H1 (cell line): ENCODE data around the gene UMOD. TPM values are rescaled to one million over a fixed set of nuclear protein-coding genes. Genes with fewer than 3 reads are reported as not detected.

Experiments
- CTCF ChIA-PET: fragments of 300-600 bp; sonication (Branson Sonifier 250); formaldehyde crosslinking; loops from one replicate; lab custom pipeline; 2021; ENCODE audit not compliant: partially characterized antibody; lab: Charles Lee
- POLR2A ChIA-PET: fragments of 300-600 bp; sonication (Branson Sonifier 250); formaldehyde crosslinking; loops from one replicate; lab custom pipeline; 2021; ENCODE audit warnings: inconsistent platforms; ENCODE audit not compliant: partially characterized antibody; lab: Charles Lee
- DNase-seq, 2 experiments: peaks; one replicate each; pipeline versions ENCODE4 v3.0.0 to v3.0.0-alpha.2; 2010 to 2022; ENCODE audit warnings: low spot score in 2 of 2, low read depth in 1 of 2, mixed read lengths in 1 of 2
- FAIRE-seq: peaks from 2 replicates; lab custom pipeline; 2011; peaks lifted over from hg19 to GRCh38; lab: Jason Lieb, UNC
- H2AFZ ChIP-seq: 2 replicates; pipeline ENCODE4 v1.8.1; 2012; ENCODE audit warnings: low read length, inconsistent platforms
- H2AK5ac ChIP-seq: 2 replicates; pipeline ENCODE4 v1.6.1; 2013; ENCODE audit warnings: low read depth, low read length
- H2BK120ac ChIP-seq: replicated peaks from 2 replicates; pipeline ENCODE3; 2013; ENCODE audit warnings: low read depth, low read length, inconsistent platforms
- H2BK12ac ChIP-seq: 2 replicates; pipeline ENCODE4 v1.6.1; 2013; ENCODE audit warnings: low read depth, low read length
- H2BK15ac ChIP-seq: 2 replicates; pipeline ENCODE4 v1.6.1; 2013; ENCODE audit warnings: low read length
- H2BK20ac ChIP-seq: 2 replicates; pipeline ENCODE4 v1.6.1; 2013; ENCODE audit warnings: low read length
- H2BK5ac ChIP-seq: 2 replicates; pipeline ENCODE4 v1.6.1; 2013; ENCODE audit warnings: low read depth, low read length
- H3K14ac ChIP-seq: 2 replicates; pipeline ENCODE4 v1.6.1; 2013; ENCODE audit warnings: inconsistent platforms; ENCODE audit not compliant: insufficient read length
- H3K18ac ChIP-seq: 2 replicates; pipeline ENCODE4 v1.6.1; 2013; ENCODE audit warnings: low read length; ENCODE audit errors: extremely low read depth
- H3K23ac ChIP-seq: 2 replicates; pipeline ENCODE4 v1.6.1; 2013; ENCODE audit warnings: inconsistent platforms; ENCODE audit not compliant: insufficient read length
- H3K23me2 ChIP-seq: 2 replicates; pipeline ENCODE4 v1.6.1; 2013; ENCODE audit warnings: low read depth, low read length
- H3K27ac ChIP-seq: 2 replicates; pipeline ENCODE4 v1.6.1; 2011; ENCODE audit warnings: low read depth, low read length, inconsistent platforms
- H3K27me3 ChIP-seq, 4 experiments: replicated peaks in 1 of 4; 1 replicate in 1 of 4; 2 replicates in 3 of 4; pipeline versions ENCODE4 v1.6.1 to v1.8.1; 2011 to 2013; ENCODE audit warnings: low read length in 3 of 4, mild to moderate bottlenecking in 3 of 4, inconsistent platforms in 2 of 4, mixed read lengths in 2 of 4, moderate library complexity in 1 of 4; ENCODE audit not compliant: control insufficient read depth in 3 of 4, insufficient read depth in 3 of 4; ENCODE audit errors: extremely low read depth in 1 of 4
- H3K36me3 ChIP-seq, 4 experiments: 2 replicates each; pipeline versions ENCODE4 v1.6.1 to v1.8.1; 2011 to 2013; ENCODE audit warnings: mild to moderate bottlenecking in 4 of 4, low read length in 3 of 4, moderate library complexity in 2 of 4, control low read depth in 1 of 4, inconsistent platforms in 1 of 4; ENCODE audit not compliant: insufficient read depth in 4 of 4, control insufficient read depth in 2 of 4
- H3K4ac ChIP-seq: replicated peaks from 2 replicates; pipeline ENCODE3; 2013; ENCODE audit warnings: low read length, low read depth, mixed read lengths, inconsistent platforms; ENCODE audit not compliant: insufficient read length
- H3K4me1 ChIP-seq, 4 experiments: replicated peaks in 1 of 4; 1 replicate in 1 of 4; 2 replicates in 3 of 4; pipeline versions ENCODE4 v1.6.1 to v1.8.1; 2011 to 2013; ENCODE audit warnings: low read length in 3 of 4, inconsistent platforms in 2 of 4, mixed read lengths in 1 of 4; ENCODE audit not compliant: insufficient read depth in 4 of 4, control insufficient read depth in 3 of 4
- H3K4me2 ChIP-seq, 2 experiments: 2 replicates each; pipeline versions ENCODE4 v1.6.1 to v1.8.1; 2011 to 2013; ENCODE audit warnings: low read depth in 2 of 2, low read length in 2 of 2, control low read depth in 1 of 2, inconsistent platforms in 1 of 2, mild to moderate bottlenecking in 1 of 2; ENCODE audit not compliant: insufficient read depth in 1 of 2
- H3K4me3 ChIP-seq, 4 experiments: fragments of 200-600, 300-600 bp in 1 of 4; sonication (generic), shearing (Covaris generic), sonication (Bioruptor Twin) in 1 of 4; 2 replicates each; pipeline versions ENCODE4 v1.5.1 to v1.8.1; 2011 to 2016; ENCODE audit warnings: low read length in 4 of 4, low read depth in 3 of 4, control low read depth in 2 of 4, inconsistent platforms in 2 of 4, mild to moderate bottlenecking in 2 of 4, mixed read lengths in 1 of 4, moderate library complexity in 1 of 4; ENCODE audit not compliant: insufficient read depth in 2 of 4; ENCODE audit errors: extremely low read depth in 1 of 4
- H3K56ac ChIP-seq: replicated peaks from 2 replicates; pipeline ENCODE3; 2013; ENCODE audit warnings: low read depth, mild to moderate bottlenecking, mixed read lengths, low read length, inconsistent platforms; ENCODE audit not compliant: insufficient read length
- H3K79me1 ChIP-seq: 2 replicates; pipeline ENCODE4 v1.6.1; 2013; ENCODE audit warnings: low read depth, low read length, control low read depth
- H3K79me2 ChIP-seq, 2 experiments: 2 replicates each; pipeline versions ENCODE4 v1.6.1 to v1.8.1; 2012 to 2013; ENCODE audit warnings: low read length in 2 of 2, mild to moderate bottlenecking in 2 of 2, inconsistent platforms in 1 of 2; ENCODE audit not compliant: insufficient read depth in 2 of 2, control insufficient read depth in 1 of 2
- H3K9ac ChIP-seq, 4 experiments: replicated peaks in 1 of 4; 1 replicate in 1 of 4; 2 replicates in 3 of 4; pipeline versions ENCODE4 v1.6.1 to v1.8.1; 2011 to 2013; ENCODE audit warnings: low read depth in 3 of 4, low read length in 3 of 4, control low read depth in 2 of 4, mild to moderate bottlenecking in 2 of 4, moderate library complexity in 2 of 4, inconsistent platforms in 1 of 4; ENCODE audit errors: extremely low read depth in 1 of 4
- H3K9me3 ChIP-seq, 2 experiments: 2 replicates each; pipeline versions ENCODE4 v1.6.1 to v1.8.1; 2012 to 2013; ENCODE audit warnings: mild to moderate bottlenecking in 2 of 2, moderate library complexity in 2 of 2, control low read depth in 1 of 2, inconsistent platforms in 1 of 2, low read depth in 1 of 2, low read length in 1 of 2, mixed read lengths in 1 of 2; ENCODE audit not compliant: insufficient read depth in 2 of 2
- H4K20me1 ChIP-seq, 2 experiments: replicated peaks in 1 of 2; 2 replicates each; pipeline versions ENCODE3 to v1.8.1; 2011 to 2013; ENCODE audit warnings: inconsistent platforms in 2 of 2, low read length in 2 of 2, mild to moderate bottlenecking in 1 of 2; ENCODE audit not compliant: insufficient read depth in 2 of 2, control insufficient read depth in 1 of 2
- H4K5ac ChIP-seq: 2 replicates; pipeline ENCODE4 v1.6.1; 2013; ENCODE audit warnings: low read length, low read depth, mixed read lengths, inconsistent platforms; ENCODE audit not compliant: insufficient read length
- H4K8ac ChIP-seq: 2 replicates; pipeline ENCODE4 v1.8.0; 2013; ENCODE audit warnings: mild to moderate bottlenecking, moderate library complexity, low read length, inconsistent platforms; ENCODE audit not compliant: insufficient read depth; ENCODE audit errors: extremely low read depth
- H4K91ac ChIP-seq: replicated peaks from 2 replicates; pipeline ENCODE3; 2013; ENCODE audit warnings: low read length, mixed read lengths, inconsistent platforms; ENCODE audit not compliant: insufficient read length
- CBX5 ChIP-seq: fragments of 300-800, 300-1000 bp; sonication (generic); IDR thresholded peaks from 2 replicates; pipeline ENCODE4 v1.7.1; 2016; ENCODE audit warnings: antibody characterized with exemption, low read length, low read depth
- JUN ChIP-seq: IDR thresholded peaks from 2 replicates; pipeline ENCODE4 v1.6.1; 2011; ENCODE audit warnings: low read depth, mild to moderate bottlenecking, improper control_type of control experiment, low read length
- WGBS, 2 experiments: shearing (Covaris generic) in 1 of 2; methylation state at CpG; one replicate each; pipeline versions ENCODE4 v1.1.6 to v1.1.7; 2013 to 2015; ENCODE audit warnings: low lambda C conversion rate in 2 of 2, mixed read lengths in 2 of 2, inconsistent platforms in 1 of 2, low coverage in 1 of 2, missing lambda C conversion rate in 1 of 2; ENCODE audit not compliant: insufficient replicate concordance in 2 of 2, insufficient coverage in 1 of 2, insufficient read length in 1 of 2; ENCODE audit errors: extremely low coverage in 1 of 2, missing lambda C conversion rate in 1 of 2; 5-methylcytosine and 5-hydroxymethylcytosine counted together
- polyA plus RNA-seq, 7 experiments: library from polyadenylated mRNA; depleted of rRNA in 3 of 7; stranded (reverse) in 5 of 7; unstranded in 2 of 7; fragments of >200 nt in 5 of 7; fragments of 200-250 nt in 2 of 7; gene quantifications; 1 replicate in 5 of 7; 2 replicates in 1 of 7; 4 replicates in 1 of 7; pipeline versions ENCODE4 v1.2.1 to v1.2.3, GENCODE V29; 2011 to 2013; ENCODE audit warnings: missing spikeins in 2 of 7, mixed read lengths in 2 of 7
- total RNA-seq: library from RNA; stranded (reverse); fragmentation: NEBNext Ultra II Directional; extraction: Animal tissue kit (Norgen Biotek cat#: 25700); gene quantifications from 2 replicates; pipeline ENCODE4 v1.2.1, GENCODE V29; 2021

Gene UMOD
- total and polyA plus RNA-seq, 2 of the 8 experiments (the other 6 are each of a cell fraction or from before 2014, with no cell fraction given) = not detected

GRCh38 chr16:20369452-20370054 is 17.0 kb upstream of the UMOD start:
- Histone ChIP-seq H3K18ac (no peak overlapping the region), H3K27me3 (no peaks in the 10 kb centered on the region), H3K56ac (no peak overlapping the region), H3K4me1 (no peaks in the 10 kb centered on the region), H2BK15ac (no peak overlapping the region), H3K36me3 (no peaks in the 10 kb centered on the region), H4K20me1 (no peaks in the 10 kb centered on the region), H2BK120ac (no peak overlapping the region), H3K4me2 (no peak overlapping the region), H4K8ac (no peak overlapping the region), H4K91ac (no peak overlapping the region), H3K9ac (no peak overlapping the region), H3K4ac (no peak overlapping the region), H3K79me1 (no peaks in the 10 kb centered on the region), H2BK20ac (no peak overlapping the region), H2AFZ (peak overlapping the region; percentile 54; the same call in 1 of the 2 replicates), H2BK5ac (no peak overlapping the region), H3K4me3 (no peak overlapping the region), H3K9me3 (no peaks in the 10 kb centered on the region), H3K23ac (no peak overlapping the region), H2BK12ac (no peak overlapping the region), H3K23me2 (no peaks in the 10 kb centered on the region), H2AK5ac (no peak overlapping the region), H3K14ac (no peak overlapping the region), H3K79me2 (no peaks in the 10 kb centered on the region), H4K5ac (no peak overlapping the region), H3K27ac (no peak overlapping the region)
- ChIA-PET CTCF (interaction anchor here (1.0 to 1.8 kb wide), 6 partner anchors 11 to 62 kb away, joined by 3 to 7 read pairs (median 4); no protein-coding TSS in a partner anchor), POLR2A (interaction anchor here (0.5 kb wide), 1 partner anchor 15 kb away, joined by 3 read pairs; no protein-coding TSS in a partner anchor)
- FAIRE-seq (no peak), DNase-seq (no peak)
- WGBS, 2 experiments = 88% methylated on average over 9 of the region's 9 CpGs; no CpG with 5 or more reads in 1 of the 2 experiments
- no peak for TF ChIP-seq JUN
- no peak for TF ChIP-seq CBX5
